Measurements from ENCODE around the gene MAD2L2.
"Not testable (repeated sequence)": the region's sequence is repeated elsewhere in the genome, so short reads cannot be mapped to it uniquely, and the experiment has no call there.

The MAD2L2 gene

GRCh38 chr1:11645670-11646265, 35.2 kb downstream of the MAD2L2 start:
- DNase-seq (ENCODE audit: low read depth in 1 of 2, low spot score in 1 of 2) = peak; percentile 52 to 78
- no peak for TF ChIP-seq JUND (IDR thresholded peaks at IDR 0.05; ENCODE audit: low read depth)
- in situ Hi-C loops (cut with HindIII; ENCODE audit: low pct_unique_long_range_greater_than_20kb, low sequenced_read_pairs) = no loop called here

DNA sequence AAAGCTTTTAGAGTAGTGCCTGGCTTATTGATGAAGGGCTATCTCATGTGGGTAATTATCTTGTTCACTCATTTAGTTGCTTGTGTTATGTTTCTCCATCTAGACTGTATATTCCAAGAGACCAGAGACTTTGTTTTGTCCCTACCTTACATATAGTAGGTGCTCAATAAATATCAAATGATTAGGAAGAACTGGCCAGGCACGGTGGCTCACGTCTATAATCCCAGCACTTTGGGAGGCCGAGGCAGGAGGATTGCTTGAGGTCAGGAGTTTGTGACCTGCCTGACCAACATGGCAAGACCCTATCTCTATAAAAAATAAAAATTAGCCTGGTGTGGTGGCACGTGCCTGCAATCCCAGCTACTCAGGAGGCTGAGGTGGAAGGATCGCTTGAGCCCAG, 35.7 kb downstream of the MAD2L2 start:
- no peak for TF ChIP-seq JUND (IDR thresholded peaks at IDR 0.05; ENCODE audit: low read depth)
- DNase-seq (ENCODE audit: low read depth in 1 of 2, low spot score in 1 of 2) = no peak
- in situ Hi-C loops (cut with HindIII; ENCODE audit: low pct_unique_long_range_greater_than_20kb, low sequenced_read_pairs) = no loop called here

DNA sequence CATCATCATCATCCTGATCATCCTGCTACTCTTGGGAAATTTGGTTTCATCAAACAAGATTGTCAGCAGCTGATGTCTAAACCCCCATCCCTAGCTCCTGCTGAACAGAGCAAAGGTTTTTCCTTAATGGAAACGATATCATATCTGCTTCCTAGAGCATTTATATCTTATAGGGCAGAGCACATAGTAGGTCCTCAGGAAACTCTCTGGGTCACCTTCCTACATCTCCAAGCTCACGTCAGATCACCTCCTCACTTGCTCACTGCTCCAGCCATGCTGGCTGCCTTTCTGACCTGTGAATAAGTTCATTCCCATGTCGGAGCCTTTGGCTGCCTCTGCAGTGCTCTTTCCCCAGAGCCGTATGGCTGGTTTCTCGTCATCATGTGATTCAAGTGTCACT, 37.2 kb downstream of the MAD2L2 start:
- no peak for TF ChIP-seq JUND (IDR thresholded peaks at IDR 0.05; ENCODE audit: low read depth)
- in situ Hi-C loops (cut with HindIII; ENCODE audit: low pct_unique_long_range_greater_than_20kb, low sequenced_read_pairs) = no loop called here
- DNase-seq (ENCODE audit: low read depth in 1 of 2, low spot score in 1 of 2) = no peak

GRCh38 chr1:11642418-11643017, 38.4 kb downstream of the MAD2L2 start:
- in situ Hi-C loops (cut with HindIII; ENCODE audit: low pct_unique_long_range_greater_than_20kb, low sequenced_read_pairs) = not testable (repeated sequence)
- peak; percentile 68 to 70 for DNase-seq (ENCODE audit: low read depth in 1 of 2, low spot score in 1 of 2)

GRCh38 chr1:11641776-11642305, 39.1 kb downstream of the MAD2L2 start:
- DNase-seq (ENCODE audit: low read depth in 1 of 2, low spot score in 1 of 2) = no peak
- no peak for TF ChIP-seq JUND (IDR thresholded peaks at IDR 0.05; ENCODE audit: low read depth)
- in situ Hi-C loops (cut with HindIII; ENCODE audit: low pct_unique_long_range_greater_than_20kb, low sequenced_read_pairs) = no loop called here

DNA sequence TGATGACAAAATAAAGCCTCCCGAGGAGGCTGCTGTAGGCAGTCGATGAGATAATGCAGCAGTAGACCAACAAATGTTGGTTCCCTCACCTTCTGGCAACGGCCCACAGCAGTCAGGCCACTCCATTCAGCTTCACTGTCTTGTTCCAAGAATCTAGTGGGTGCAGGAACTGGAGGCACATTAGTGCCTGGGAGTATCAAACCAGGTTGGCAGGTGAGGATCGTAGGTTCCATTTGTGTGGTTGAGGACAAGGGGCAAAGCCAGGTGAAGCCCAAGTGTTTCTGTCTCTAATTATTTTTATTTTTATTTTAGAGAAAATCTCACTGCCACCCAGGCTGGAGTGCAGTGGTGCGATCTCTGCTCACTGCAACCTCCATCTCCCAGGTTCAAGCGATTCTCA, 40.0 kb downstream of the MAD2L2 start:
- in situ Hi-C loops (cut with HindIII; ENCODE audit: low pct_unique_long_range_greater_than_20kb, low sequenced_read_pairs) = no loop called here
- no peak for TF ChIP-seq JUND (IDR thresholded peaks at IDR 0.05; ENCODE audit: low read depth)

GRCh38 chr1:11640101-11640500, 40.8 kb downstream of the MAD2L2 start:
- in situ Hi-C loops (cut with HindIII; ENCODE audit: low pct_unique_long_range_greater_than_20kb, low sequenced_read_pairs) = no loop called here
- TF ChIP-seq JUND (IDR thresholded peaks at IDR 0.05; ENCODE audit: low read depth) = no peak
- DNase-seq (ENCODE audit: low read depth in 1 of 2, low spot score in 1 of 2) = no peak

More for the DNA sequence above, 40.0 kb downstream of the MAD2L2 start:
- no peak for DNase-seq (ENCODE audit: low read depth in 1 of 2, low spot score in 1 of 2)

GRCh38 chr1:11639372-11639771, 41.6 kb downstream of the MAD2L2 start:
- in situ Hi-C loops (cut with HindIII; ENCODE audit: low pct_unique_long_range_greater_than_20kb, low sequenced_read_pairs) = no loop called here
- no peak for DNase-seq (ENCODE audit: low read depth in 1 of 2, low spot score in 1 of 2)
- TF ChIP-seq JUND (IDR thresholded peaks at IDR 0.05; ENCODE audit: low read depth) = no peak

DNA sequence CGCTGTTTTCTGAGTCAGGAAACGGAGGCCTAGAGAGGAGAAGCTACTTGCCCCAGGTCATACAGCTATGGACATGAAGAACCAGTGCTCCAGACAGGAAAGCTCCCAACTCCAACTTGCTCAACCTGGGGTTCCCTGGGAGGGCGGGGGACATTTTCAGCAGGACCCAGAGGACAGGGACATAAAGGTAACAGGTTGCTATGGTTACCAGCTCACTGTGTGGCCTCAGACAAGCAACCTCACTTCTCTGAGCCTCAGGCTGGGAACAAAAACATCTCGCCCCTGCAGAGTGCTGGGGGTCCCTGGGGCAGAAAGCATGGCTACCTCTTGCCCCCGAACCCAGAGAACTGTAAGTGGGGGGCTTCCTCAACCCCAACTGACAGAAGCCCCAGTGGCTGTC, 42.8 kb downstream of the MAD2L2 start:
- in situ Hi-C loops (cut with HindIII; ENCODE audit: low pct_unique_long_range_greater_than_20kb, low sequenced_read_pairs) = no loop called here
- no peak for DNase-seq (ENCODE audit: low read depth in 1 of 2, low spot score in 1 of 2)
- no peak for TF ChIP-seq JUND (IDR thresholded peaks at IDR 0.05; ENCODE audit: low read depth)

GRCh38 chr1:11634365-11635192, 46.4 kb downstream of the MAD2L2 start:
- in situ Hi-C loops (cut with HindIII; ENCODE audit: low pct_unique_long_range_greater_than_20kb, low sequenced_read_pairs) = no loop called here
- no peak for DNase-seq (ENCODE audit: low read depth in 1 of 2, low spot score in 1 of 2)
- no peak for TF ChIP-seq JUND (IDR thresholded peaks at IDR 0.05; ENCODE audit: low read depth)

GRCh38 chr1:11629184-11630016, 51.5 kb downstream of the MAD2L2 start:
- TF ChIP-seq JUND (IDR thresholded peaks at IDR 0.05; ENCODE audit: low read depth) = no peak
- in situ Hi-C loops (cut with HindIII; ENCODE audit: low pct_unique_long_range_greater_than_20kb, low sequenced_read_pairs) = no loop called here
- DNase-seq (ENCODE audit: low read depth in 1 of 2, low spot score in 1 of 2) = no peak

DNA sequence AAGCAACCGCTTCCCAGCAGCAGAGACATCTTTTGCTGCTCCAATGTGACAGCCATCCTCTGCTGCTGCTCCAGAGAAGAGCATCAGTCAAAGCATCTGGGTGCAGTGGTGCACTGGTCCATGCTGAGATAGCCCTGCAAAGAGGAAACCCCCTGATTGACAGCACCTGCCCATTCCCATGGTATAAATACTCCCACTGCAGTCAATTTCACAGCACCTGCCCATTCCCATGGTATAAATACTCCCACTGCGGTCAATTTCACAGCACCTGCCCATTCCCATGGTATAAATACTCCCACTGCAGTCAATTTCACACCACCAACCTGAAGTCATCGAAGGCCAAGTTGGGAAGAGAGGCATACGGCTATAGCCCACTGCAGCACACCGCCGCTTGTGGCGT, 52.2 kb downstream of the MAD2L2 start:
- no peak for TF ChIP-seq JUND (IDR thresholded peaks at IDR 0.05; ENCODE audit: low read depth)
- in situ Hi-C loops (cut with HindIII; ENCODE audit: low pct_unique_long_range_greater_than_20kb, low sequenced_read_pairs) = no loop called here

More for the DNA sequence above, 52.2 kb downstream of the MAD2L2 start:
- no peak for DNase-seq (ENCODE audit: low read depth in 1 of 2, low spot score in 1 of 2)
